GM12874 (cell line): ENCODE results near the gene CACNG5.

Experiments
- CTCF ChIP-seq: IDR thresholded peaks from 2 replicates; pipeline ENCODE4 v1.5.1; 2011; ENCODE audit warnings: low read depth, mild to moderate bottlenecking, control low read depth, low read length, moderate library complexity; ENCODE audit not compliant: insufficient read depth

CACNG5 gene

DNA sequence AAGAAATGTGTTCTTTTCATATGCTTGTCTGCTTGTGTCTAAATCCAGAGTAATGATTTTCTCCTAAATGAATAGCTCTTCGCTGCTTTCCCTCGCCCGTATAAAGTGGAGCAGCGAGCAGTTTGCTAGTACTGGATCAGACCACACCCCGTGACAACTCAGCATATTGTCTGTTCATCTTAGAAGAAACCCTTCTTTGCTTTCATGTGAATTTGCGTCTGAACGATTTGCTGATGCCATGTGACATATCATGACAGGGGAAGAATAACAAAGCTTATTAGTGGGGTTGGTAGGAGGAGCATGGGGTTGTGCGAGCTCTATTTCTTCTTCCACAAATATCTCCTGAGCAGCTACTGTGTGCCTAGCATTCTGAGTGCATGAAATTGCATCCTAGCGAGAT is 85.5 kb downstream of the CACNG5 start:
- TF ChIP-seq CTCF, result no peak

DNA sequence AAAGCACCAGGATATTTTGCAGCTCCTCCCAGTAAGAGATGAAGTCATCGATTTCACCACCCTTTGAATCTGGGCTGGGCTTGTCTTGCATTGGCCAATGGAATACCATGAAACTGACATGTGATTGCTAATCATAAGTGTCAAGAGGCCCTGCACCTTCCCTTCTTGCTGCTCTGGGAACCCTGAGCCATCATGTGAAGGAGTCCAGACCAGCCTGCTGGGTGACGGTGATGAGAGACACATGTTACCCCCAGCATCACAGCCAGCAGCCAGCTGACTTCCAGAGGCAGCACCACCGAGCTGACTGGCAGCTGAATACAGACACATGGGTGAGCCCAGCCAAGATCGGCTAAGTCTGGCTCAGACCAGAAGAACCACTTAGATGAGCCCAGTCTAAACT is 86.0 kb downstream of the CACNG5 start:
- TF ChIP-seq CTCF, result no peak

DNA sequence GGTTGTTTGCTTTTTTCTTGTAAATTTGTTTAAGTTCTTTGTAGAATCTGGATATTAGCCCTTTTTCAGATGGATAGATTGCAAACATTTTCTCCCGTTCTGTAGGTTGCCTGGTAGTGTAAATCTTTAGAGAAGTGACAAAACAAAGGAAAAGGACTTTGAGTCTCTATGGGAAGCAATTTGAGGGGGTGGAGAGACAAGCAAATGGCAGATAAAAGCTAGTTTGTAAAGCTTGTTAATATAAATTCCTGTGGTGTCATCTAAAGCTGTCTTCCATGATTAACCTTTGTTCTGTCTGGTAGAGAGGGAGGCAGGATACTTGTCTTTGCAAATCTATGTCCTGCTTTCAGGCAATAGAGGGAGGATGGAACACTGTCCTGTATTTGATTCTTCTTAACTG is 89.0 kb downstream of the CACNG5 start:
- no peak for TF ChIP-seq CTCF

- TF ChIP-seq CTCF, result no peak
Measured at GRCh38 chr17:66925811-66926500, 91.0 kb downstream of the CACNG5 start.

- TF ChIP-seq CTCF, result no peak
Measured at GRCh38 chr17:66928949-66929348, 94.0 kb downstream of the CACNG5 start.

GRCh38 chr17:66929591-66929990 is 94.7 kb downstream of the CACNG5 start:
- TF ChIP-seq CTCF, result no peak

- TF ChIP-seq CTCF, result no peak
Measured at GRCh38 chr17:66930933-66931332, 96.0 kb downstream of the CACNG5 start.

DNA sequence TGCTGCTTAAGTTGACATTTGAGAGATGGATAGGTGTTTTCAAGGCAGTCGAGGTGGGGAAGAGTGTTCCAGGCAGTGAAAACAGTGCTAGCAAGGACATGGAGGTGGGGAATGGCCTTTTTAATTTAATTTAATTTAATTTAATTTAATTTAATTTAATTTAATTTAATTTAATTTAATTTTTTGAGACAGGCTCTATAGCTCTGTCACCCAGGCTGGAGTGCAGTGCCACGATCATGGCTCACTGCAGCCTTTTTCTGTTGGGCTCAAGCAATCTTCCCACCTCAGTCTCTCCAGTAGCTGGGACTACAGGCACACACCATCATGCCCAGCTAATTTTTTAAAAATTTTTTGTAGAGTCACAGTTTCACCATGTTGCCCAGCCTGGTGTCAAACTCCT is 97.4 kb downstream of the CACNG5 start:
- TF ChIP-seq CTCF, result no peak
